ENCODE measurements around the gene UBE2I.
"Not testable (repeated sequence)": the region's sequence is repeated elsewhere in the genome, so short reads cannot be mapped to it uniquely, and the experiment has no call there.

Gene UBE2I
- total RNA-seq = 145 to 186 reads per million in 2 donors

GRCh38 chr16:1308977-1309885, at the start of gene UBE2I:
Gene UBE2I, plus strand, starts transcription at chr16:1309636. Its CDS starts 4,395 bp downstream, at chr16:1314031.
- DNase-seq = peak; percentile 97

- no peak for DNase-seq
Observed at GRCh38 chr16:1259760-1260068, 49.7 kb upstream of the UBE2I start.

GRCh38 chr16:1260101-1260680, 49.2 kb upstream of the UBE2I start:
- no peak for DNase-seq

GRCh38 chr16:1261131-1261892, 48.1 kb upstream of the UBE2I start:
- DNase-seq = no peak

GRCh38 chr16:1262210-1262845, 47.1 kb upstream of the UBE2I start:
- no peak for DNase-seq

- no peak for DNase-seq
Observed at GRCh38 chr16:1262846-1263221, 46.6 kb upstream of the UBE2I start.

GRCh38 chr16:1263591-1264344, 45.7 kb upstream of the UBE2I start:
- no peak for DNase-seq

GRCh38 chr16:1264345-1265089, 44.9 kb upstream of the UBE2I start:
- DNase-seq = no peak

GRCh38 chr16:1265090-1265630, 44.3 kb upstream of the UBE2I start:
- DNase-seq = no peak

- no peak for DNase-seq
Observed at GRCh38 chr16:1265826-1266225, 43.6 kb upstream of the UBE2I start.

- not testable (repeated sequence) for DNase-seq
Observed at GRCh38 chr16:1269418-1269817, 40.0 kb upstream of the UBE2I start.

GRCh38 chr16:1271380-1271723, 38.1 kb upstream of the UBE2I start:
- DNase-seq = no peak

- DNase-seq = not testable (repeated sequence)
Observed at GRCh38 chr16:1271724-1272413, 37.6 kb upstream of the UBE2I start.

GRCh38 chr16:1272453-1273198, 36.8 kb upstream of the UBE2I start:
- DNase-seq = no peak

- DNase-seq = no peak
Observed at GRCh38 chr16:1273816-1274215, 35.6 kb upstream of the UBE2I start.

GRCh38 chr16:1274767-1275166, 34.7 kb upstream of the UBE2I start:
- no peak for DNase-seq

GRCh38 chr16:1275791-1276579, 33.5 kb upstream of the UBE2I start:
- DNase-seq = no peak

- no peak for DNase-seq
Observed at GRCh38 chr16:1276580-1276878, 32.9 kb upstream of the UBE2I start.

GRCh38 chr16:1277151-1277598, 32.3 kb upstream of the UBE2I start:
- no peak for DNase-seq

All from T-helper 9 cell (primary cell).